ENCODE measurements around the gene ADRA2A. TPM values are rescaled to one million over a fixed set of nuclear protein-coding genes. Genes with fewer than 3 reads are reported as not detected.

Gene ADRA2A
- total RNA-seq, 4 donors from 2014 or later = 2.9 to 9.7 (median 5.3) TPM

DNA sequence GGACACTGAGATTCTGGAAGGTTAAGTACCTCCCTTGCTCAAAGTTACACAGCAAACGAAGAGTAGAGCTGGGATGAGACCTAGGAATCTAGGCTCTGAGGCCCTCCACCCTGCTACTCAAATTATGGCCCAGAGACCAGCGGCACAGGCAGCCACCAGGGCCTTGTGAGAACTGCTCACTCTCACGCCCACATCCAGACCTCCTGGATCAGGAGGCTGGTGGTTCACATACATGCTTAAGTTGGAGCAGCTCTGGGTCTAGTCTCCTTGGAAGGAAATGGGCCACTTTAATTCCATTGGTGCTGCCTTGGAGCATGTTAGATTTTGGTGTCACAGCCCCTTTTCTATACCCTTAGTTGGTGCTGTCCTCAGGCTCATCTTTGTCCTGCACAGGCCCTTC is 41.9 kb downstream of the ADRA2A start:
- WGBS, 2 donors = 78 to 92% methylated on average over 3 of the region's 3 CpGs
- DNase-seq (ENCODE audit: low spot score in 2 of 2) = peak in 1 of 2 donors; percentile 43
- TF ChIP-seq POLR2A (IDR thresholded peaks at IDR 0.05) = no peak
- TF ChIP-seq, protein P1, sequence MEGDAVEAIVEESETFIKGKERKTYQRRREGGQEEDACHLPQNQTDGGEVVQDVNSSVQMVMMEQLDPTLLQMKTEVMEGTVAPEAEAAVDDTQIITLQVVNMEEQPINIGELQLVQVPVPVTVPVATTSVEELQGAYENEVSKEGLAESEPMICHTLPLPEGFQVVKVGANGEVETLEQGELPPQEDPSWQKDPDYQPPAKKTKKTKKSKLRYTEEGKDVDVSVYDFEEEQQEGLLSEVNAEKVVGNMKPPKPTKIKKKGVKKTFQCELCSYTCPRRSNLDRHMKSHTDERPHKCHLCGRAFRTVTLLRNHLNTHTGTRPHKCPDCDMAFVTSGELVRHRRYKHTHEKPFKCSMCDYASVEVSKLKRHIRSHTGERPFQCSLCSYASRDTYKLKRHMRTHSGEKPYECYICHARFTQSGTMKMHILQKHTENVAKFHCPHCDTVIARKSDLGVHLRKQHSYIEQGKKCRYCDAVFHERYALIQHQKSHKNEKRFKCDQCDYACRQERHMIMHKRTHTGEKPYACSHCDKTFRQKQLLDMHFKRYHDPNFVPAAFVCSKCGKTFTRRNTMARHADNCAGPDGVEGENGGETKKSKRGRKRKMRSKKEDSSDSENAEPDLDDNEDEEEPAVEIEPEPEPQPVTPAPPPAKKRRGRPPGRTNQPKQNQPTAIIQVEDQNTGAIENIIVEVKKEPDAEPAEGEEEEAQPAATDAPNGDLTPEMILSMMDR (IDR thresholded peaks at IDR 0.05) = no peak
- H3K4me3 ChIP-seq (ENCODE audit: low read depth, poor library complexity, severe bottlenecking) = no peak overlapping the region
- intact Hi-C loops (cut with DNase I; ENCODE audit: low total_unique reads) = no loop called here

DNA sequence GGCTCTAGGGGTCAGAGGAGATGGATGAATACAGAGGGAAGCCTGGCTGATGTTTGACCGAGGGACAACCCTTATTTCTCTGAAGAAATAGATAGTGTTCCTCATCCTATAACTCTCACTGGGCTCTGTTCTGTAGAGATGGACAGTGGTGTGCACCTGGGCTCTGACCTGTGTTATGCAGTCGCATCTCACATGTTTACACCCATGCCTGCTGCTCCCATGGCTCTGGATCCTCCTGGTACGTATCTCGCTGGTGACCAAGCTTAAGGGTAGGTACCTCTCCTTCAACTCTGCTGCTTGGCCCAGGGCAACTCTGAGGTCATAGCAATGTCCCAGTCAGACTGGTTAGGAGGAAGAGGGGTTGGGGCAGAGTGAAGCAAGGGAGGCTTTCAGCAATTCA is 42.8 kb downstream of the ADRA2A start:
- peak in 1 of 2 donors; percentile 60 for DNase-seq (ENCODE audit: low spot score in 2 of 2)
- no peak overlapping the region for H3K4me3 ChIP-seq (ENCODE audit: low read depth, poor library complexity, severe bottlenecking)
- intact Hi-C loops (cut with DNase I; ENCODE audit: low total_unique reads) = no loop called here
- 89 to 94% methylated on average over 4 of the region's 4 CpGs for WGBS, 2 donors
- TF ChIP-seq, protein P1 (IDR thresholded peaks at IDR 0.05) = no peak
- TF ChIP-seq POLR2A (IDR thresholded peaks at IDR 0.05) = no peak

DNA sequence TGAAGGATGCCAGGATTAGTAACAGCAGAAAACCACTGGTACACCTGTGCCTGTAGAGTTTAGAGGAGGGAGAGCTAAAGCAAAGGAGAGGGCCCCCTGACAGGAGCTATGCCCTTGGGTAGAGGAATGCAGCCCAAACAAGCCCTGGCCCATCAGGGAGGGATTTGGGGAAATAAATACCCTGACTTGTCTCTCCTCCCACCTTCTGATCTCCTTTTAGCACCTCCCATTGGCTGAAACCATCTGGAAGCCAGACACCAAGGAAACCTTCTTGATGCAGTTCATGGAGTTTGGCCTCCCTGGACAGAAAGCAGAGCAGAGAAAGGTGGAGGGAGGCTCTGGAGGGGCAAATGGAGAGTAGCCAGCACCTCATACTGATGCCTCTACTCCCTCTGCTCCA is 45.3 kb downstream of the ADRA2A start:
- TF ChIP-seq, protein P1 (IDR thresholded peaks at IDR 0.05) = no peak
- no peak for TF ChIP-seq POLR2A (IDR thresholded peaks at IDR 0.05)
- DNase-seq (ENCODE audit: low spot score in 2 of 2) = peak in 1 of 2 donors; percentile 12
- intact Hi-C loops (cut with DNase I; ENCODE audit: low total_unique reads) = no loop called here
- no peak overlapping the region for H3K4me3 ChIP-seq (ENCODE audit: low read depth, poor library complexity, severe bottlenecking)

DNA sequence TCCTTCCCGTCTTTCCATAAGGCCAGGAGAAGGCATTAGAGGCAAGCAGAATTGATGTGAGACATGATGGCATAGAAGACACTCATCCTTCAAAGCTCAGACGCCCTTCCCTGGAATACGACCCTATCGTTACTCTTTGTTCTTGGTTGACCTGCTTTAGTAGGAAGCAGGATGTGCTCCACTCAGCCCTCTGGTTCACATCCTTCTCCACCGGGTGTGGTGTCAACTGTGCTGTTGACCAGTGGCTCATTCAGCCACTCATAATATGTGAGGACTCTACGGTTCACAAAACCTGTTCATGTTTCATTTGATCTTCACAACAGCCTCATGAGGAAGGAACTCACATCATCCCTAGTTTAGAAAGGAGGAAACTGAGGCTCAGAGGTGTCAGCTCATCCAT is 47.1 kb downstream of the ADRA2A start:
- WGBS, 2 donors = 83 to 86% methylated on average over 6 of the region's 6 CpGs
- TF ChIP-seq POLR2A (IDR thresholded peaks at IDR 0.05) = no peak
- TF ChIP-seq, protein P1 (IDR thresholded peaks at IDR 0.05) = no peak
- DNase-seq (ENCODE audit: low spot score in 2 of 2) = peak in 1 of 2 donors; percentile 32
- no peak overlapping the region for H3K4me3 ChIP-seq (ENCODE audit: low read depth, poor library complexity, severe bottlenecking)
- intact Hi-C loops (cut with DNase I; ENCODE audit: low total_unique reads) = no loop called here

DNA sequence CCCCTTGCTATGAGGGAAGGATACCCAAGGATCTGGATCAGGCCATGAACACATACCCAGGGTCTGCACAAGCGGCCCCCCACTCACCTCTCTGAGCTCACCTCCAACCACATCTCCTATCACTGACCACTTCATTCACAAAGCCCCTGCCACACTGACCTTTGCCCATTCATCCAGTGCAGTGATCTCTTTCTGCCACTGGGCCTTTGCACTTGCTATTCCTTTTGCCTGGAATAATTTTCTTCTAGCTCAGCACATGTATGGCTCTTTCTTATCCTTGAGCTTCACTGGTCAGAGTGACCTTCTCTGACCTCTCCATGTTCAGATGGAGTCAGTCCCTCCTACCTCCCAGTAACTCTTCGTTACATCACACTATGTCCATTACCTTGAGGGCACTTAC is 48.3 kb downstream of the ADRA2A start:
- TF ChIP-seq, protein P1 (IDR thresholded peaks at IDR 0.05) = no peak
- no peak for TF ChIP-seq POLR2A (IDR thresholded peaks at IDR 0.05)
- intact Hi-C loops (cut with DNase I; ENCODE audit: low total_unique reads) = no loop called here
- peak in 1 of 2 donors; percentile 23 for DNase-seq (ENCODE audit: low spot score in 2 of 2)
- 80 to 88% methylated on average over 2 of the region's 2 CpGs for WGBS, 2 donors
- H3K4me3 ChIP-seq (ENCODE audit: low read depth, poor library complexity, severe bottlenecking) = no peak overlapping the region

DNA sequence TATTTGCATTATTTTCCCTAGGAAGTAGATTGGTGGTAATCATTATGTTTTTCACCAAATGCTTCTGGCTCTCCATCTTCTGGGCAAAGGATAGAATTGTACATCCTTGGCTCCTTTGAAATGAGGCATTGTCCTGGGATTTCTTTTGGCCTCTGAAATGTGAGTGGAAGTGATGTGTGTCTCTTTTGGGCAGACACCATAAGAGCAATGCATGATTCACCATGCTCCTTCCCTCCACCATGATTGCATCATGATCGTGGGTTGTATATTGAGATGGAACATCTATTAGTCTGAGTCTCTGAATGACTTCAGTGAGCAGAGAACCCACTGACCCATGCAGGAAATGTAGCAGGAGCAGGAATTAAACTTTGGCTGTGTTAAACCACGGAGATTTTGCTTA is 49.2 kb downstream of the ADRA2A start:
- intact Hi-C loops (cut with DNase I; ENCODE audit: low total_unique reads) = no loop called here
- no peak overlapping the region for H3K4me3 ChIP-seq (ENCODE audit: low read depth, poor library complexity, severe bottlenecking)
- 65 to 78% methylated on average over 2 of the region's 2 CpGs for WGBS, 2 donors
- peak in 1 of 2 donors; percentile 28 for DNase-seq (ENCODE audit: low spot score in 2 of 2)
- no peak for TF ChIP-seq POLR2A (IDR thresholded peaks at IDR 0.05)
- TF ChIP-seq, protein P1 (IDR thresholded peaks at IDR 0.05) = no peak
